HepG2 (cell line): ENCODE data around the gene TAF3. TPM values are rescaled to one million over a fixed set of nuclear protein-coding genes. Genes with fewer than 3 reads are reported as not detected.

Experiments used
- ATRX ChIP-seq: sonication (generic); formaldehyde crosslinking; IDR thresholded peaks from 2 replicates; pipeline ENCODE4 v1.4.0; 2020; ENCODE audit warnings: missing genetic modification reagents, borderline replicate concordance
- CENPT ChIP-seq: sonication (generic); formaldehyde crosslinking; IDR thresholded peaks from 2 replicates; pipeline ENCODE4 v1.8.0; 2022; ENCODE audit warnings: low read depth, mild to moderate bottlenecking, moderate library complexity, missing genetic modification reagents
- CREM ChIP-seq, 2 experiments: sonication (generic) in 1 of 2; formaldehyde crosslinking in 1 of 2; IDR thresholded peaks; 2 replicates each; pipeline versions ENCODE4 v1.4.0 to v1.6.1; 2016 to 2020; ENCODE audit warnings: antibody characterized with exemption in 1 of 2, mild to moderate bottlenecking in 1 of 2, missing genetic modification reagents in 1 of 2
- DR1 ChIP-seq: sonication (generic); formaldehyde crosslinking; IDR thresholded peaks from 2 replicates; pipeline ENCODE4 v1.8.0; 2021; ENCODE audit warnings: mild to moderate bottlenecking, missing genetic modification reagents, inconsistent platforms
- EED ChIP-seq: sonication (generic); formaldehyde crosslinking; IDR thresholded peaks from 2 replicates; pipeline ENCODE4 v1.5.0; 2020; ENCODE audit warnings: mild to moderate bottlenecking, missing genetic modification reagents
- ELF1 ChIP-seq: sonication (generic); formaldehyde crosslinking; IDR thresholded peaks from 2 replicates; pipeline ENCODE4 v1.4.0; 2020; ENCODE audit warnings: missing genetic modification reagents
- GABPA ChIP-seq, 2 experiments: IDR thresholded peaks; 2 replicates each; pipeline ENCODE4 v1.6.1; 2011 to 2016; ENCODE audit warnings: low read depth in 2 of 2, low read length in 1 of 2, missing biosample characterization in 1 of 2, missing genetic modification characterization in 1 of 2
- GZF1 ChIP-seq: sonication (generic); formaldehyde crosslinking; IDR thresholded peaks from 2 replicates; pipeline ENCODE4 v1.5.1; 2020; ENCODE audit warnings: mild to moderate bottlenecking, missing genetic modification reagents
- HDAC6 ChIP-seq: fragments of 200-600 bp; sonication (generic); IDR thresholded peaks from 2 replicates; pipeline ENCODE4 v1.7.0; 2017; ENCODE audit warnings: mild to moderate bottlenecking, antibody characterized with exemption, low read length, low read depth
- HMG20B ChIP-seq: conservative IDR thresholded peaks from 2 replicates; pipeline ENCODE4 v1.6.1; 2016; ENCODE audit warnings: missing genetic modification reagents, missing compliant biosample characterization
- MBNL3 ChIP-seq: fragments of 250-450 bp; sonication (Bioruptor Pico); conservative IDR thresholded peaks from 2 replicates; pipeline ENCODE4 v1.8.0; 2022; ENCODE audit warnings: mild to moderate bottlenecking, inconsistent platforms
- MXD3 ChIP-seq: IDR thresholded peaks from 2 replicates; pipeline ENCODE4 v1.6.1; 2016; ENCODE audit warnings: mild to moderate bottlenecking, missing biosample characterization, missing genetic modification reagents
- NFE2L1 ChIP-seq: sonication (generic); formaldehyde crosslinking; IDR thresholded peaks from 2 replicates; pipeline ENCODE4 v1.4.0; 2020; ENCODE audit warnings: missing genetic modification reagents, mild to moderate bottlenecking, borderline replicate concordance
- RFX5 ChIP-seq: IDR thresholded peaks from 2 replicates; pipeline ENCODE4 v1.6.1; 2011; ENCODE audit warnings: low read depth, low read length, improper control_type of control experiment
- SAP130 ChIP-seq: IDR thresholded peaks from 2 replicates; pipeline ENCODE4 v1.6.1; 2016; ENCODE audit warnings: low read depth
- SIX4 ChIP-seq: sonication (generic); formaldehyde crosslinking; IDR thresholded peaks from 2 replicates; pipeline ENCODE4 v1.4.0; 2020; ENCODE audit warnings: missing genetic modification reagents
- XRCC5 ChIP-seq: fragments of 200-400 bp; formaldehyde crosslinking; optimal IDR thresholded peaks from 2 replicates; pipeline ENCODE3; 2017; ENCODE audit warnings: mild to moderate bottlenecking, low read length
- ZNF296 ChIP-seq: sonication (generic); formaldehyde crosslinking; conservative IDR thresholded peaks from 2 replicates; pipeline ENCODE4 v1.5.0; 2020; ENCODE audit warnings: mild to moderate bottlenecking, missing genetic modification reagents
- ZNF530 ChIP-seq: sonication (generic); formaldehyde crosslinking; IDR thresholded peaks from 2 replicates; pipeline ENCODE4 v1.5.0; 2020; ENCODE audit warnings: low read depth, mild to moderate bottlenecking, missing genetic modification reagents
- ZNF564 ChIP-seq: sonication (generic); formaldehyde crosslinking; IDR thresholded peaks from 2 replicates; pipeline ENCODE4 v1.8.1; 2023; ENCODE audit warnings: mild to moderate bottlenecking, missing genetic modification reagents
- ZNF710 ChIP-seq: sonication (generic); formaldehyde crosslinking; IDR thresholded peaks from 2 replicates; pipeline ENCODE4 v1.5.0; 2020; ENCODE audit warnings: mild to moderate bottlenecking, missing genetic modification reagents, borderline replicate concordance
- ZNF816 ChIP-seq: sonication (generic); formaldehyde crosslinking; IDR thresholded peaks from 2 replicates; pipeline ENCODE4 v1.8.0; 2022; ENCODE audit warnings: missing genetic modification reagents, mild to moderate bottlenecking, borderline replicate concordance
- ZNF841 ChIP-seq: sonication (generic); formaldehyde crosslinking; IDR thresholded peaks from 2 replicates; pipeline ENCODE4 v1.8.1; 2023; ENCODE audit warnings: missing genetic modification reagents, borderline replicate concordance
- ZSCAN12 ChIP-seq: sonication (generic); formaldehyde crosslinking; IDR thresholded peaks from 2 replicates; pipeline ENCODE4 v1.9.0; 2021; ENCODE audit warnings: mild to moderate bottlenecking, missing genetic modification reagents
- ZSCAN30 ChIP-seq: sonication (generic); formaldehyde crosslinking; IDR thresholded peaks from 2 replicates; pipeline ENCODE4 v1.5.0; 2020; ENCODE audit warnings: mild to moderate bottlenecking, missing genetic modification reagents
- polyA plus RNA-seq, 8 experiments: library from polyadenylated mRNA; depleted of rRNA in 3 of 8; stranded (reverse) in 7 of 8; unstranded in 1 of 8; fragments of >200 nt; fragmentation: Illumina TruSeq in 4 of 8; extraction: Trizol in 4 of 8; gene quantifications; 2 replicates each; pipeline versions ENCODE4 v1.2.1 to v1.2.3, GENCODE V29; 2011 to 2016; ENCODE audit warnings: low read depth in 4 of 8, missing spikeins in 1 of 8, mixed read lengths in 1 of 8; ENCODE audit not compliant: insufficient read depth in 1 of 8
- total RNA-seq, 5 experiments: library from RNA; depleted of rRNA; stranded (reverse); fragments of >200 nt; fragmentation: Illumina TruSeq; extraction: Trizol; gene quantifications; 2 replicates each; pipeline ENCODE4 v1.2.3, GENCODE V29; 2016; ENCODE audit warnings: low read depth in 1 of 5
- TF ChIP-seq, protein P1 (sequence below): sonication (generic); formaldehyde crosslinking; IDR thresholded peaks from 2 replicates; pipeline ENCODE4 v1.4.0; 2020; ENCODE audit warnings: mild to moderate bottlenecking, missing genetic modification reagents
- TF ChIP-seq, protein P2 (sequence below): sonication (generic); formaldehyde crosslinking; IDR thresholded peaks from 2 replicates; pipeline ENCODE4 v1.4.0; 2020; ENCODE audit warnings: missing genetic modification reagents

Gene TAF3
- total and polyA plus RNA-seq, 2 of the 13 experiments (the other 11 are each of a cell fraction or from before 2014, with no cell fraction given), result 1.7 to 2.9 TPM

DNA sequence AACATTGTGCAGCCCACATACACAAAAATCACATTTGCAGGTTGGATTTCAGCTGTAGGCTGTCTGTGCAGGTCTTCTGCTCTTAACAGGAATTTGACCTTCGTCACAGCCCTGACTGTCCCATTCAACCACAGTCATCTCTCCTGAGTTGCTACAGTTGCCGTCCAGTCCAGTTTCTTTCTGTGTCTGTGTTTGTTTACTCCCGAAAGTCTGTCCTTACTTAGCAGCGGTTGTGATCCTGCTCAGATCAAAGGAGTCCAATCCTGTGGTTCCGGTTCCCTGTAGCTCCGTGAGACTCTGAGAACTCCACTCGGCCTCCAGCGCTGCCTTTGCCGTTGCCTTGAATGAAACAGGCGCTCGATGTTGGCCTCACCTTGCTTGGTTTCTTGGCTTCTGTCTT lies 124.6 kb downstream of the TAF3 start (continued):
- TF ChIP-seq ZNF816 (CRISPR knock-in tag) (no peak), ZSCAN30 (CRISPR knock-in tag) (no peak), GABPA (IDR thresholded peaks at IDR 0.05; ENCODE audit: low read depth, low read length) (no peak), GABPA (CRISPR knock-in tag; IDR thresholded peaks at IDR 0.05; ENCODE audit: low read depth) (peak; percentile 25; the same call in 1 of the 2 replicates), NFE2L1 (CRISPR knock-in tag) (no peak), ZNF564 (CRISPR knock-in tag) (no peak), MBNL3 (CRISPR knock-in tag) (no peak), RFX5 (peak; percentile 29; the same call in 1 of the 2 replicates), GZF1 (CRISPR knock-in tag) (no peak), ZNF530 (CRISPR knock-in tag) (no peak), ATRX (CRISPR knock-in tag) (no peak), CREM (IDR thresholded peaks at IDR 0.05) (peak; percentile 35; the same call in 1 of the 2 replicates), CREM (CRISPR knock-in tag; IDR thresholded peaks at IDR 0.05) (no peak), SAP130 (CRISPR knock-in tag) (peak; percentile 36; the same call in 1 of the 2 replicates), MXD3 (CRISPR knock-in tag) (no peak), ZSCAN12 (no peak), HMG20B (CRISPR knock-in tag) (no peak), SIX4 (CRISPR knock-in tag) (no peak), HDAC6 (no peak), DR1 (CRISPR knock-in tag) (no peak), ZNF296 (CRISPR knock-in tag) (no peak), XRCC5 (peak; percentile 38), ZNF710 (CRISPR knock-in tag) (0 out of 2 replicates have a peak, but pooled peaks have one; percentile 33), ZNF841 (CRISPR knock-in tag) (no peak), ELF1 (0 out of 2 replicates have a peak, but pooled peaks have one; percentile 9), CENPT (no peak), EED (CRISPR knock-in tag) (no peak)
- TF ChIP-seq, protein P1, sequence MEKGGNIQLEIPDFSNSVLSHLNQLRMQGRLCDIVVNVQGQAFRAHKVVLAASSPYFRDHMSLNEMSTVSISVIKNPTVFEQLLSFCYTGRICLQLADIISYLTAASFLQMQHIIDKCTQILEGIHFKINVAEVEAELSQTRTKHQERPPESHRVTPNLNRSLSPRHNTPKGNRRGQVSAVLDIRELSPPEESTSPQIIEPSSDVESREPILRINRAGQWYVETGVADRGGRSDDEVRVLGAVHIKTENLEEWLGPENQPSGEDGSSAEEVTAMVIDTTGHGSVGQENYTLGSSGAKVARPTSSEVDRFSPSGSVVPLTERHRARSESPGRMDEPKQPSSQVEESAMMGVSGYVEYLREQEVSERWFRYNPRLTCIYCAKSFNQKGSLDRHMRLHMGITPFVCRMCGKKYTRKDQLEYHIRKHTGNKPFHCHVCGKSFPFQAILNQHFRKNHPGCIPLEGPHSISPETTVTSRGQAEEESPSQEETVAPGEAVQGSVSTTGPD (CRISPR knock-in tag), result no peak
- TF ChIP-seq, protein P2, sequence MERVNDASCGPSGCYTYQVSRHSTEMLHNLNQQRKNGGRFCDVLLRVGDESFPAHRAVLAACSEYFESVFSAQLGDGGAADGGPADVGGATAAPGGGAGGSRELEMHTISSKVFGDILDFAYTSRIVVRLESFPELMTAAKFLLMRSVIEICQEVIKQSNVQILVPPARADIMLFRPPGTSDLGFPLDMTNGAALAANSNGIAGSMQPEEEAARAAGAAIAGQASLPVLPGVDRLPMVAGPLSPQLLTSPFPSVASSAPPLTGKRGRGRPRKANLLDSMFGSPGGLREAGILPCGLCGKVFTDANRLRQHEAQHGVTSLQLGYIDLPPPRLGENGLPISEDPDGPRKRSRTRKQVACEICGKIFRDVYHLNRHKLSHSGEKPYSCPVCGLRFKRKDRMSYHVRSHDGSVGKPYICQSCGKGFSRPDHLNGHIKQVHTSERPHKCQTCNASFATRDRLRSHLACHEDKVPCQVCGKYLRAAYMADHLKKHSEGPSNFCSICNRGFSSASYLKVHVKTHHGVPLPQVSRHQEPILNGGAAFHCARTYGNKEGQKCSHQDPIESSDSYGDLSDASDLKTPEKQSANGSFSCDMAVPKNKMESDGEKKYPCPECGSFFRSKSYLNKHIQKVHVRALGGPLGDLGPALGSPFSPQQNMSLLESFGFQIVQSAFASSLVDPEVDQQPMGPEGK (CRISPR knock-in tag), result no peak
